GM21447 (cell line): ENCODE data around the gene HIKESHI.

Experiments used
- ATAC-seq: cut with Tn5 transposase; IDR thresholded peaks from one replicate; pipeline ENCODE4 v1.9.1; 2021; ENCODE audit not compliant: unreplicated experiment

HIKESHI gene

DNA sequence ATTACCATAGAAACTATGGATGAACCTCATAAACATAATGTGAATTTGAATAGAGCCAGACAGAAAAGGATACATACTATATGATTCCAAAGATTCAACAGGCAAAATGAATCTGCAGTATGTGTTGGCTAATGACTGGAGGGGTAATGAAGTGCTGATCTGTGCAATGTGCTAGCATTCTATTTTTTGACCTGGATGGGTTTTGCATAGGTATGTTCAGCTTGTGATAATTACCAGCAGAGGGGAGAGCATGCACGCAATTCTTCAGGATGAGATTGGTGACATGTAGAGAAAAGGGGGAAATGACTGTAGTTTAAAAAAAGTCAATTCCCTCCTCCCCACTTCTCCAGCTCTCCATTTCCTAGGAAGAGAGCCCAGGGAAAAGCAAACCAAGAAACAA, 72.0 kb downstream of the HIKESHI start:
- no peak for ATAC-seq

DNA sequence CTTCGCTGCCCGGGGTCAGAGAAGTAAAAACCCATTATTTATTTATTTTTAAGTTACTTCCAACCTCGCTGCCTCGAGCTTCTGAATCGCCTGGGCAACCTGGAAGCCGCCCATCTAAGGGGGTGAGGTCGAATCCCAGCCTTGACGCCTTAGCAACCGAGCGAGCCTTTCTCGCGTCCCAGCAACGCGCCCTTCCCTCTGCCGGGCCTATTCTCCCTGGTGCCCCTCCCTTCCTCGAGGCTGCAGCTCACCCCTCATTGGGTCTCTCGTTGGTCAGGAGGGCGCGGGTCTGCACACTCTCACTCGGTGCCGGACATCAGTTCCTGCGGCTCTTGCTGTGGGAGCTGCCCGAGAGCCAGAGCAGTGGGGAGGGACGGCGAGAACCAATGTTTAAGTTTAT, 72.5 kb downstream of the HIKESHI start, which contains the start of gene CCDC81:
Gene CCDC81, plus strand, starts transcription at position 302 of the 400 bp plus-strand sequence. CDS start 277 bp downstream, outside the sequence.
- no peak for ATAC-seq

DNA sequence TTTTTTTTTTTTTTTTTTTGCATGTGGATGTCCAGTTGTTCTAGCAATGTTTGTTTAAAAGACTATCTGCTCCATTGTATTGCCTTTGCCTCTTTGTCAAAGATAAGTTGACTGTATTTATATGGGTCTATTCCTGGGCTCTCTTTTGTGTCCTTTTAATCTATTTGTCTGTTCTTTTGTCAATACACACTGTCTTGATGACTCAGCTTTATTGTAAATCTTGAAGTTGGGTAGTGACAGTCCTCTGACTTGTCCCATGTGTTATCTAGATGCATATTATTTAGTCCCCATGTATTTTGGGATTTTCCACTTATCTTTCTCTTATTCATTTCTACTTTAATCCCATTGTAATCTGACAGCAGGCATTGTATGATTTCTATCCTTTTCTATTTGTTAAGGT, 75.9 kb downstream of the HIKESHI start:
- ATAC-seq, result no peak

DNA sequence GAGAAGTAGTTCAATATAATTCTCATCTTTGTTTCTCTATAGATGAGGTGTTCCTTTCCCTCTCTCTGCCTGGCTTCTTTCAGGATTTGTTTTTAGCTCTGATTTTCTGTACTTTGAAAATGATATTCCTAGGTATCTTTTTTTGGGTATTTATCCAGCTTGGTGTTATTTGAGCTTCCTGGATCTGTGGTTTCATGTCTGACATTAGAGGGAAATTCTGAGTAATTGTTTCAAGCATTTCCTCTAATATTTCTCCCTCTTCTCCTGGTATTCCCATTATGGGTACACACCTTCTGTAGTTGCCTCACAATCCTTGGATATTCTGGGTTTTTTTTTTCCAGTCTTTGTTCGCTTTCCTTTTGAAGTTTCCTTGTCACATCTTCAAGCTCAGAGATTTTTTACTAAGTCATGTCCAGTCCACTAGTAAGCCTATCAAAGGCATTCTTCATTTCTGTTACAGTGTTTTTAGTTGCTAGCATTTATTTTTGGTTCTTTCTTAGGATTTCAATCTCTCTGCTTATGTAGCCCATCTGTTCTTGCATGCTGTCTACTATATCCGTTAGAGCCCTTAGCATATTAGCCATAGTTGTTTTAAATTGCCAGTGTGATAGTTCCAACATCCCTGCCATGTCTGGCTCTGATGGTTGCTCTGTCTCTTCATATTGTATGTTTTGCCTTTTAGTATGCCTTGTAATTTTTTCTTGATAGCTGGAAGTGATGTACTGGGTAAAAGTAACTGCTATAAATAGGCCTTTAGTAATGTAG, 78.4 kb downstream of the HIKESHI start:
- ATAC-seq, result no peak

DNA sequence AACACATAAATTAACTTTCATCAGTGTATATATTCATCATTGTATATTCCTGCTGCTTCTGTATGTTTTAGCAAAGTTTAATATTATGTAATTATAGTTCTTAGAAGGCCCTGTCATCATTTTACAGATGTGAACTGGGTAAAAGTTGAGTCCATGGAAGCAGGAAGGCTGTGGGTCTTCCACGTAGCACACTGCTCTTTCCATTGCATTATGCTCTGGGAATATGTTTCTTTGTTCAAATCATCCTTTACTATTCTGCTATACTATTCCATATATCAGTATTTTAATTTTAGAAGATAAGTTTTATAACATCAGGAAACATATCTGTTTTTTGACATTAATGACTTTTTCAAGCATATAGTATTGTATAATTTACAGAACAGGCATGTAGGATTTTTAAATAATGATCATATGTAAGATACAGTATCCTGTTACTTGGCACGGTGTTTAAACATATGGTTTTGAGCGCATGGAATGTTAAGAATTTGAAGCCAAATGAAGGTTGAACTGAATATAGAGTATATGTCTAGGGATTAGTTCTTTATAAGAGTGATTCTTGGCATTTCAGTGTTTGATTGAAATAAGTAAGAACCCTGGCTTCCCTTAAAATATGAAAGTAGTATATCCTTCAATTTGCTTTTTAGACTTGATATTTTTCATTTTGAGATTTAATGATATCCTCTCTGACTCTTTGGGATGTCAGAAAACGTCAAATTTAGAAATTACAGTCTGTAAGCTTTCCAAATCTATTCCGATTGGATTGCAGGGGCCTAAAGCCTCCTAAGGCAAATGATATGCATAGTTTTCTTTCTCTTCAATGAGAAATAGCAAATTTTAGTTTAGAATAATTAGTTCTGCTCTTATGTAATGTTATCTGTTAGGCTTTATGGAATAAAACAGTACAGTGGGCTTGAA, 81.3 kb downstream of the HIKESHI start:
- ATAC-seq, result no peak

DNA sequence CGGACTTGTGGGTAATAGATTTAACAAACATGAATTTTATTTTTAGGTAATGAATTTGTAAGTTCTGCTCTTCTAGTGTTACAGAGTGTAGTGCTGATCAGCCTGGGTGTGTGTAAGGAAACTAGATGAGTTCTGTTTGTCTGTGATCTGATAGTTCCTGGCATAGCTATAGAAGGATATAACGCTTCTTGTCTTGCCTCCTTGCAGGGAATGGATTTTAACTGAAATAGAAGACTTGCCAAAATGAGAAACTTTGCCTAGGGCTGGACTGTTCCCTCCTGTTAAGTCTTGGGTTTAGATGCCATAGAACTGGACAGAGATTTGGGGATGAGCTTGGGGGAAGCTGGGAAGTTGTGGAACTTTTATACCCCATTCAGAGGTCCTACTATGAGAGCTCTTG, 84.2 kb downstream of the HIKESHI start:
- no peak for ATAC-seq

DNA sequence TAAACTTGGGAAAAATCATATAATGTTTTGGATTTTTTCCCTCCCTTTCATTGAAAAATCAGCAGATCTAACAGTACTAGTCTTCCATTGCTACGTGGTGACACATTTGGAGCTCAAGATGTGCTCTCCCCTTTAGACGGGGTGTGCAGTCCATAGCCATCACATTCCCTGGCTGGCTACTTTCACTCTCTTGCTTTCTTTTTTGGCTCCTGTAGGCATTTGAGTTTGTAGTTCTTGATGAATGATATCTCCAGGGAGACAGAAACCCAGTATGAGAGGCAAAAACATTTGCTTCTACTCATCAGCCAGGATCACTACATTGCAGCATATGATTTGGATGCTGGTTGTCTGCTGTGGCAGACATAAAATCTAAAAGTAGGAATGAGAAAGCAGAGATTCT, 84.7 kb downstream of the HIKESHI start:
- no peak for ATAC-seq

DNA sequence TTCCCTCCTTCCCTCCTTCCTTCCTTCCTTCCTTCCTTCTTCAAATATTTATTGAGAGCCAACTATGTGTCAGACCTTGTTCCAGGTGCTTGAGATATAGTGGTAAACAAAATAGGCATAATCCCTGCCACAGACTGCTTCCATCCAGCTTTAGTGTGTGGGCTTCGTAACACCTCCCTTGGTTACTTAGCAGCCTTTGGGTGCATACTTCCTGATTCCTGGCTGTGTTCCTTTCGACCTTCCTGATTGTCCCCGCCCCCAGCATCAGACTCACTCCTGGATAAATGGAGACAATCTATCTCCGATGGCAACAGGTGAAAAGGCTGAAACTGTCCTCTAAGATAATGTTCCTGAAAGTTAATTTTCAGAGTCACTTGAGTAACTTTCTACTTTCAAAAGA, 86.2 kb downstream of the HIKESHI start:
- no peak for ATAC-seq

DNA sequence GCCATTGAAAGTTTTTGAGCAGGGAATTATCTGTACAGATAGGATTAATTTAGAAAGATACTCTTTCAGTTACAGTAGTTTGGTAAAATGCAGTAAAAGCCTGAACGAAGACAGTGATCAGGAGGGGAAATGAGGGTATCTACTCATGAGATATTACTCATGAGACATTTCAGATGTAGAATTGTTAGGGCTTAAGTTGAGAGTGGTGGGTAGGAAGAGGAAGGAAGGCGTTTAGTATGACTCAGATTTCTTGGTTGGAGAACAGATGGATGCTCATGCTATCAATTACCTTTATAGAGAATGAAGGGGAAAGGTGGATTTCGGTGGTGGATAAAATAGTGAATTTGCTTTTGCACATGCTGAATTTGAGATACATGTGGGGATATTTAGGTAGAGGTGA, 88.4 kb downstream of the HIKESHI start:
- no peak for ATAC-seq

DNA sequence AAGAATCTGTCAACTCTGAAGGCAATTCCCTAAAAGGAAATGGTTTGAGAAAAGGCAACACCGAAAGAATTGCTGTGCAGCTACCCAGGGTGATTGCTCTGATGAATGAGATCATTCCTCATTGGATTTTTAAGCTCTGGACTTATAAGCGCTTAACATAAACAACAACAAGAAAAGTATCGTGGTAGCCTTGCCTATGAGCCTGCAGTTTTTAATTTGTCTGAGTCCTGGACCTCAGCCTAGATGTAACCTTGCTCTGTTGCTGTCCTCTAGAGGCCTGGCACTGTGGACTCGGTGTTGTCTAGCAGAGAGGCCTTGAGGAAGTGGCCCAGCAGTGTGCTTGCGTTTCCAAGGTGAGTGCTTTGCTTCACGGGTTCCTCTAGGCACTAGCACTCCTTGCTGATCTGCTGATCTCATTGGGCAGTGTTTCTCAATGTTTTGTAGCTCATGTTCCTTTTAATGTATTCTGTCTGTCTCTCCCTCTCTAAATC, 93.1 kb downstream of the HIKESHI start:
- ATAC-seq, result no peak
